Fibroblast of pulmonary artery (primary cell): ENCODE measurements around the gene RDH16.

ENCODE experiments used
- DNase-seq: peaks from one replicate; pipeline ENCODE4 v3.0.0-alpha.2; 2010; ENCODE audit warnings: low read depth
- H3K4me3 ChIP-seq: replicated peaks from 2 replicates; pipeline ENCODE4 v1.5.1; 2011; ENCODE audit warnings: low read depth, mild to moderate bottlenecking, control low read depth, low read length, moderate library complexity
- TF ChIP-seq, protein P1 (sequence below): IDR thresholded peaks from 2 replicates; pipeline ENCODE4 v1.5.1; 2011; ENCODE audit warnings: mild to moderate bottlenecking, control low read depth, low read length, inconsistent platforms; ENCODE audit errors: missing control alignments

RDH16 gene

DNA sequence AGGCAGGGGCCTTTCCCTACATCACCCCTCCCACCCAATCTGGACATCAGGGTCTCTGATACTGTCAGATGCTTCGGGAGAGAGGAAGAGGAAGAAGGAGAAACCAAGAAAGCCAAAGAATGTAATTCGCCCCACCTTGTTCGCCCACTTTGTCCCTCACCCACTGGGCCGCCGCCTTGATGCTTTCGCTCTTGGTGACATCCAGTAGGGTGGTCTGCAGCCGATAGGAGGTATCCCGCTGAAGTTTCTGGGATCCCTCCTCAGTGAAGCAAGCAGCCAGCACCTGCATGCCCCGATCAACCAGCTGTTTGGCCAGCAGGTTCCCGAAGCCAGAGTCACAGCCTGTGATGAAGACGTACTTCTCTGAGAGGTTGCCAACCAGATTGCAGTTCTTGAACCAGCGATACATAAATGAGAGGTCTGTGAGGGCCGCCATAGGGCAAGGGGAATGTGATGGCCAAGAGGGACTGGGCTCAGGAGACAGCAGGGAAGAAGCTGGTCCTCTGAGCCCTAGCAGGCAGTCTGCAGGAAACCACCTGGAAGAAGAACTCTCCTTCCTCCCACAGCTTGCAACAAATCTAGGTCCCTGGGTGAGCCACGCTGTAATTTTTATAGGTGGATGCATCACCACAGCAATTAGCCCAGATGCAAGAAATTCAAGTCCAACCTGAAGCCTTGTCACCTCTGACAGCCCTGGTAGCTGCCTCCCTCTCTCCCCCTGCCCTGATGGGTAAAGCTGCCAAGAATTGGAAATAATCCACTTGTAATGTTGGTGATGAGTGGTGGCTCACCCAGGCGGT lies 23.4 kb downstream of the RDH16 start, which contains the start of gene SDR9C7:
TSS of gene SDR9C7 (minus strand) at position 583 of the 800 bp plus-strand sequence. CDS start at position 436, 147 bp downstream.
- TF ChIP-seq, protein P1, sequence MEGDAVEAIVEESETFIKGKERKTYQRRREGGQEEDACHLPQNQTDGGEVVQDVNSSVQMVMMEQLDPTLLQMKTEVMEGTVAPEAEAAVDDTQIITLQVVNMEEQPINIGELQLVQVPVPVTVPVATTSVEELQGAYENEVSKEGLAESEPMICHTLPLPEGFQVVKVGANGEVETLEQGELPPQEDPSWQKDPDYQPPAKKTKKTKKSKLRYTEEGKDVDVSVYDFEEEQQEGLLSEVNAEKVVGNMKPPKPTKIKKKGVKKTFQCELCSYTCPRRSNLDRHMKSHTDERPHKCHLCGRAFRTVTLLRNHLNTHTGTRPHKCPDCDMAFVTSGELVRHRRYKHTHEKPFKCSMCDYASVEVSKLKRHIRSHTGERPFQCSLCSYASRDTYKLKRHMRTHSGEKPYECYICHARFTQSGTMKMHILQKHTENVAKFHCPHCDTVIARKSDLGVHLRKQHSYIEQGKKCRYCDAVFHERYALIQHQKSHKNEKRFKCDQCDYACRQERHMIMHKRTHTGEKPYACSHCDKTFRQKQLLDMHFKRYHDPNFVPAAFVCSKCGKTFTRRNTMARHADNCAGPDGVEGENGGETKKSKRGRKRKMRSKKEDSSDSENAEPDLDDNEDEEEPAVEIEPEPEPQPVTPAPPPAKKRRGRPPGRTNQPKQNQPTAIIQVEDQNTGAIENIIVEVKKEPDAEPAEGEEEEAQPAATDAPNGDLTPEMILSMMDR, result no peak
- no peak for DNase-seq
- H3K4me3 ChIP-seq, result no peak within 1 kb of the TSS

DNA sequence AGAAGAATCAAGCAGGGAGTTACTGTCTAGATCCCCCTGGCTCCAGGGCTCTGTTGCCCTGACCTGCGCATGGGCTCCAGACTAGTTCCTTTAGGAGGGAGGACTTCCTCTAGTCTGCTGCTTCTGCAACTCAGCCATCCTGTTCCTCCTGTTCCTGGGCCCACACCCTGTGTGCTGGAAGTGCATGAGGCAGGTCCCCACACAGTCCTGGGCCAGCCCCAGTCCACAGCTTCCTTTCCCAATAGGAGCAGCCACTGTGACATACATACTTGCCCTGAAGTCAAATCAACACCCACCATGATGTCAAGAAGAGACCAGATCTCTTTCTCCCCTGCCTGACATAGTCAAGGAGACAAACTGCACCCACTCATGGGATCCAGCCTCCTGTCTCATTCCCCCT lies 24.5 kb downstream of the RDH16 start:
- no peak for DNase-seq
- H3K4me3 ChIP-seq, result no peak overlapping the region
- TF ChIP-seq, protein P1, result no peak

DNA sequence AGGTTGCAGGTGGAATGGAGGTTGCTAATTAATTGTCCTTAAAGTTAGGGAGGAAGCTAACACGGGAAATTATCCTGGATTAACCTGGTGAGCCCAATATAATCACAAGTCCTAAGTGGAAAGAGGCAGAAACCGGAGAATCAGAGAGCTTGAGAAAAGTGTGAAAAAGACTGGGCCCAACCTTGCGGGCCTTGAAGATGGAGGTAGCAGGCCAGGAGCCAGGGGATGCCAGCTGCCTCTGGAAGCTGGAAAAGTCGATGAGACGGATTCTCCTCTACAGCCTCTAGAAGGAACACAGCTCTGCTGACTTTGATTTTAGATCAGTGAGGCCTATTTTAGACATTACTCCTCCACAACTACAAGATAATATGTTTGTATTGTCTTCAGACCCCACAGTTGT lies 25.3 kb downstream of the RDH16 start:
- H3K4me3 ChIP-seq, result no peak overlapping the region
- TF ChIP-seq, protein P1, result no peak
- peak; percentile 6 for DNase-seq

DNA sequence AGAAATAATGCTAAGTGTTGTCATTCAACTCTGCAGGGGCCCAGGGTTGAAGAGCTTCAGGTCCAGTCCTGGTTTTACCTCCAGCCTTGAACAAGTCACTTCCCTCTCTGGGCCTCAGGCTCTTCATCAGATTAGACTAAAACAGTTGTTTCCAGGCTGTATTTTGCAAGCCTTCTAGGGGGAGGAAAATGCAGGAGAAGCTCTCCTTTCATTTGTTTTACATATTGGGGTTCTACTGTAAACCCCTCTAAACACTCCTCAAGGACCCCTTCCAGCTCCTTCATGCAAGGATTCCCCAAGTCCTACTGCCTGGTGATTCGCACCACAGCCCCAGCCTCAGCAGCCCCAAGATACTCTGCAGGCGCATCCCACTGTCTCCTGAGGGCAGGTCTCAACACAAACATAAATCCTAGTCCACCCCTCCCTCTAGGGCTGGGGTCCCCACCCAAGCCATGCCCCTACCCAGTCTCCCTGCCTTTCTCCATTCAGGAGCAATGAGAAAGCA lies 25.9 kb downstream of the RDH16 start:
- peak; percentile 89 for DNase-seq
- TF ChIP-seq, protein P1, result no peak
- no peak overlapping the region for H3K4me3 ChIP-seq

DNA sequence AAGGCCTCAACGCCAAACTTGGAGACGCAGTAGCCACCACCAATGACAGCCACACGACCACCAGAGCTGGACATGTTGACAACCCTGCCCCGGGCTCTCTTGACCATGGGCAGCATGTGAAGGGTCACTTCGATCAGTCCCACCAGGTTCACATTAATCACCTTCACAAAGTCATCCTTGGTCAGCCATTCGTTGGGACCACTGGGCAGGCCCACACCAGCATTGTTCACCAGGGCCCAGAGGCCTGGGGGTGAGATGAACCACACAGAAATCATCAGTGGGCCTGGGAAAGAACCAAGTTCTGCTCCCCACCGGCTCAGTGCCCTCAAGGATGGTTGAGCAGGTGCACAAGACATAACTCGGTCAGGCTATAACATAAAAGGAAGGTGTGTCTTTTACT lies 27.2 kb downstream of the RDH16 start:
- H3K4me3 ChIP-seq, result no peak overlapping the region
- DNase-seq, result no peak
- TF ChIP-seq, protein P1, result no peak

DNA sequence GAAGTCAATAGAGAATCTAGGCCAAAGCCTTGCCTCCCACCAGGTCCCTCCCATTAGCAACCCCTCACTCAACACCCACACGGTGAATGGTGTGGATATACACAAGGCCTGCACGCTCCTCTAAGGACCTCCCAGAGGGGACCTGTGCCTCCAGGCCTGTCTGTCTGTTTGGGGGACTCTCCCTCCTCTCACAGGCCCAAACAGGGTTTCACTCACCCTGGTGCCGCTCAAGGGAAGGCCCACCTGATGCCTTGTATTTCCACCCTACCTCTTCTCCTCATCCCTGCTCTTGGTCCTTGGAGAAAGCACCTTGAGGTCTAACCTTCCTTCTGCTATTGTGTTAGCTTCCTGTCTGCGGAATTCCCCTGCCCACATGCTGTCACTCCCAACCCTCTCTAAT lies 27.6 kb downstream of the RDH16 start:
- DNase-seq, result no peak
- no peak overlapping the region for H3K4me3 ChIP-seq
- TF ChIP-seq, protein P1, result no peak
